ENCODE measurements around the gene TMEM91.
"Not testable (repeated sequence)": the region's sequence is repeated elsewhere in the genome, so short reads cannot be mapped to it uniquely, and the experiment has no call there.

Gene TMEM91

DNA sequence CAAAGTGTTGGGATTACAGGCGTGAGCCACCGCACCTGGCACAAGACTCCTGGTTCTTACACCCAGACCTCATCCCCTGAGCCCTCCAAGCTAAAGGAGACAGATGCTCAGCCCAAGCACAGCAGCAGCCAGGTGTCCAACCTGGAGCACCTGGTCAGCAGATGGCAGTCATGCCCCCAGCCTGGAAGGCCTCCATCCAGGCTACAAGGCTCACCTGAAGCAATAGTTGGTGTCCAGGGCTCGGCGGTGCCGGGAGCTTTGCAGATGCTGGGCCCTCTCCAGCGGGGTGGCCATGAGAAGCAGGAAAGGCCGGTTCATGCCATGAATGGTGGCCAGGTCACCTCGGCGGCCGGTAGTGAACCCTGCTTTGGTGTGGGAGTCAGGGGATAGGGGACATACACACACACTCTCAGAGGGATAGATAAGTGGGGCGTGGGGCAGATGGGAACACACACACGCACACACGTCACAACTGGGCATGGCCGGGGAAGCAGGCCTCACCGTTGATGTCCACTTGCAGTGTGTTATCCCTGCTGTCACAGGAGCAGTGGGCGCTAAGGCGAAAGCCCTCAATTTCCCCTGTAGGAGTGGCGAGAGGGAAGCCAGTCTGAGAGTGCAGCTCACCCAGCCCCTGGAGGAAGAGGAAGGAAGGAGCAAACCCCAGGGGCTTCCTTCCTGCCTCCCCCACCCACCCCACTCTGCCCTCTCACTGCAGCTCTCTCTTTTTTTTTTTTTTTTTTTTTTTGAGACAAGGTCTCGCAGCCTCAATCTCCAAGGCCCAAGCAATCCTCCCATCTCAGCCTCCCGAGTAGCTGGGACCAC lies 34.5 kb upstream of the TMEM91 start:
- no peak overlapping the region for H3K27ac ChIP-seq
- no peak for DNase-seq (ENCODE audit: low spot score)
- TF ChIP-seq CTCF (IDR thresholded peaks at IDR 0.05) = no peak
- no peak overlapping the region for H3K4me3 ChIP-seq

DNA sequence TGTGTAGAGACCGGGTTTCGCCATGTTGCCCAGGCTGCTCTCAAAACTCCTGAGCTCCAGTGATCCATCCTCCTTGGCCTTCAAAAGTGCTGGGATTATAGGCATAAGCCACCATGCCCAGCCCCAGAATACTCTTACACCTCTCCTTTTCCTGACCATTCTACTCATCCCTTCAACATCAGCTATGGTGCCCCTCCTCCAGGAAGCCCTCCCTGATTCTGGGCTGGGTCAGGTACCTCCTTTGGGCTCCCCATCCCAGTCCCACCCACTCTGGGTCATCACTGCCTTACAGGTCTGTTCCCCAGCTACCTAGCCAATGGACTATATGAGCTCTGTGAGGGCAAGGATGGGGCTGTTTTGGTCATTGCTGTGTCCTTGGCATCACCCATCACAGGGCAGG lies 32.2 kb upstream of the TMEM91 start:
- no peak for TF ChIP-seq CTCF (IDR thresholded peaks at IDR 0.05)
- Histone ChIP-seq H3K4me3 (no peak overlapping the region), H3K27ac (peak overlapping the region in 1 of 2 donors; percentile 3)
- DNase-seq (ENCODE audit: low spot score) = no peak

- not testable (repeated sequence) for H3K4me3 ChIP-seq
These were observed 29.4 kb upstream of the TMEM91 start for GRCh38 chr19:41346916-41347315.

DNA sequence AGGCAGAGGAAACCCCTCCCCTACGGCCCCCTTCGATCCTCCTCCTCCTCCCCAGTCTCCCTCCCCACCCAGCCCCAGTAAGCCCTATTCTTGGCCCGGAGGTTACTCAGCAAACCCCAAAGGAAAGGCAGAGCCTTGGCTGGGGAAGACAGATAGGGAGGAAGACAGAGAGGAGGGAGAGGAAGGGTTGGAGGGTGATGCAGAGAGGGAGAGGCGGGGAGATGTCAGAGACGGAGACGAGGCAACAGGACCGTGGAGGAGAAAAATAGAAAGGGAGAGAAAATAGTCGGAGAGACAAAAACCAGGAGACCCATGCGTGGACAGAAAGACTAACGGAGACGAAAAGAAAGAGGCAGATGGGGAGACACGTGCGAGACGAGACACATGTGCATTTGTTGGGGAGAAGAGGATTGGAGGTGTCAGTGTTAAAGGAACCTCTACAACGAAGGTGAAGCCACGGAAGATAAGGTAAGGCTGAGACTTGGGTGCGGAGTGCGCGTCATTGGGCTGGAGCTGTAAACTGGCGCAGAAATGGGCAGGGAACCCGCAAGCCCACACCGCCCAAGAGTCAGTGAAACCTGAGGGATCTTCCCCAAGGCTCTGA lies 25.5 kb upstream of the TMEM91 start:
- H3K27ac ChIP-seq = peak overlapping the region; percentile 84 to 93
- peak overlapping the region; percentile 93 for H3K4me3 ChIP-seq
- no peak for TF ChIP-seq CTCF (IDR thresholded peaks at IDR 0.05)
- DNase-seq (ENCODE audit: low spot score) = no peak

More at GRCh38 chr19:41346916-41347315, 29.4 kb upstream of the TMEM91 start:
- DNase-seq (ENCODE audit: low spot score); H3K27ac ChIP-seq: not testable (repeated sequence)

DNA sequence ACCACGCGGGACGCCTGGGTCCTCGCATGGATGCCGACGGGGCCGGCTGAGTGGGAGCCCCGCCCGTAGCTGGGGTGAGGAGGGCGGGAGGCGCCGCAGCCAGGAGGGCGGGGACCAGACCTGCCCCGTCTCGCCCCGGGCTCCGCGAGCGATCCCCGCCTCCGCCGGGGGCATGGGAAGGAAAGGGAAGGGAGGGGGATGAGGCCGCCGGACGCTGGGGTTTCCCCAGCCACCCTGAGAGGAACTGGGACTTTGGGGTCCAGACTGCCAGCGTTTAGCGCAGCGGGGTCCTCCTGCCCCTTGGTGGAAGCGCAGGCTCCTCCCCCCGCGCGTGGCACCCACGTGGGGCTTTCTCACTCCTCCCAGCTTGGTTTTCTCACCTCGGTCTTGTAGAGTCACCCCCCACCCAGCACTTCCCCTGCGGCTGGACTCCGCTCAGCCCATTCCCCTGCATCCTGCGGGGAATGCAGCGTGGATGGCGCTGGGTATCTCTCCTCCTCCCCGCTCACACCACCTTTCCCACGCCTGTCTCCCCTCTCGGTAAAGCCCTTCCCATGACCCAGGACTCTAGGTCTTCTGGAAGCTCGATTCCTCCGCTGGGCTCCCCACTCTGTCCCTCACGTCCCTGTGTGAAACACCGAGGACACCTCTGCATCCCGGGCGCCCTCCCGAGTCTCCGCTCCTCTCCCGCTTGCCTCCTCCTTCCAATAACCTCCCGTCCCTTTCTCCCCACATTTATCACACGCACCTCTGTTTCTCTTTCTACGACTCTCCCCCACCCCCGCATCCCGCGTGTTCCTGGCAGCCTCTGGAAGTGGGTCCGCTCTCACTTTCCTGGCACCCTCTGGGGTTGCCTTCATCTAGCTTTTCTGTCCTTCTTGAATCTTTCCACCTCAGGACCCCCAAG lies 24.7 kb upstream of the TMEM91 start:
- H3K27ac ChIP-seq = peak overlapping the region; percentile 84 to 93
- peak; percentile 83 for DNase-seq (ENCODE audit: low spot score)
- no peak for TF ChIP-seq CTCF (IDR thresholded peaks at IDR 0.05)
- peak overlapping the region; percentile 93 for H3K4me3 ChIP-seq

DNA sequence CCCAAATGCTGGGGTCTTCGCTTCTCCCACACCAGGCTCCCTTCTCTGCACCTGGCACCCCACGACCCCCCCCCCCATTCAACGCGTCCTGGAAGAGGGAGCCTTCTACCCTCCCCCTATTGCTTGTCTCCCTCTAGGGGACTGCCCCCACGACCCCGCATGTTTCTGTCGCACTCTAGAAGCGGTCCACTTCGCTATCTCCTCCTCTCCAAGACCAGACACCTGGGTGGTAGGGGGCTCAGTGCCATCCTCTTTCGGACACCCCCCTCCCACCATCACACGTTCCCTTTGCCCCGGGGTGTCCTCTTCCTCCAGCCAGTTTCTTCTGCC lies 24.1 kb upstream of the TMEM91 start:
- Histone ChIP-seq H3K4me3 (peak overlapping the region; percentile 93), H3K27ac (peak overlapping the region; percentile 84 to 93)
- DNase-seq (ENCODE audit: low spot score) = no peak
- no peak for TF ChIP-seq CTCF (IDR thresholded peaks at IDR 0.05)

All from coronary artery (tissue), 2 donors.